Thoracic aorta (tissue), 2 donors: ENCODE data around the gene ZNF554. TPM values are rescaled to one million over a fixed set of nuclear protein-coding genes. Genes with fewer than 3 reads are reported as not detected.

ENCODE experiments used
- ATAC-seq: fragments of 150-250 bp; one replicate; pipeline ENCODE4 v1.8.0; 2017; ENCODE audit warnings: low read depth; ENCODE audit not compliant: insufficient number of reproducible peaks, low FRiP score
- DNase-seq: peaks from one replicate; pipeline ENCODE4 v3.0.0-alpha.2; 2020; ENCODE audit warnings: low spot score
- H3K27ac ChIP-seq, 2 donors: fragments of 200-600 bp; sonication (generic); 1 replicate in 1 of 2; 2 replicates in 1 of 2; pipeline ENCODE4 v1.5.1; 2016; ENCODE audit warnings: mild to moderate bottlenecking in 2 of 2, moderate library complexity in 2 of 2
- H3K27me3 ChIP-seq: fragments of 200-600 bp; sonication (generic); replicated peaks from 2 replicates; pipeline ENCODE4 v1.6.0; 2016; ENCODE audit warnings: mild to moderate bottlenecking; ENCODE audit not compliant: insufficient read depth
- H3K36me3 ChIP-seq: fragments of 200-600 bp; sonication (generic); one replicate; pipeline ENCODE4 v1.5.1; 2016
- H3K4me1 ChIP-seq, 2 donors: fragments of 200-600 bp; sonication (generic); 1 replicate in 1 of 2; 2 replicates in 1 of 2; pipeline versions ENCODE4 v1.5.1 to v1.6.0; 2016; ENCODE audit warnings: low read depth in 2 of 2, mild to moderate bottlenecking in 1 of 2; ENCODE audit not compliant: control insufficient read depth in 1 of 2
- H3K4me3 ChIP-seq: fragments of 200-600 bp; sonication (generic); 2 replicates; pipeline ENCODE4 v1.5.1; 2016; ENCODE audit warnings: mild to moderate bottlenecking
- H3K9me3 ChIP-seq: fragments of 200-600 bp; sonication (generic); 2 replicates; pipeline ENCODE4 v1.5.1; 2016
- CTCF ChIP-seq: fragments of 200-600 bp; sonication (generic); IDR thresholded peaks from one replicate; pipeline ENCODE4 v1.5.1; 2019; ENCODE audit warnings: antibody characterized with exemption
- total RNA-seq, 2 donors: library from RNA; depleted of rRNA; stranded (reverse); fragments of >200 nt; gene quantifications; one replicate each; pipeline versions ENCODE4 v1.1.0 to v1.2.3, GENCODE V29; 2016

ZNF554 gene
- total RNA-seq, 2 donors from 2014 or later: 2.8 to 4.4 TPM

GRCh38 chr19:2808129-2808941, 11.3 kb upstream of the ZNF554 start:
- DNase-seq (no peak), ATAC-seq (no peak)
- H3K36me3 ChIP-seq: peaks cover 20% of the 10 kb centered on the region
- no peak overlapping the region for H3K27ac ChIP-seq
- no peaks in the 10 kb centered on the region for H3K27me3 ChIP-seq
- H3K9me3 ChIP-seq: no peaks in the 10 kb centered on the region
- H3K4me1 ChIP-seq: no peaks in the 10 kb centered on the region
- no peak for TF ChIP-seq CTCF
- no peak overlapping the region for H3K4me3 ChIP-seq

- no peak overlapping the region for H3K27ac ChIP-seq
- DNase-seq: no peak
These were observed 10.1 kb upstream of the ZNF554 start for GRCh38 chr19:2809387-2810140.

GRCh38 chr19:2810141-2811091, 9.3 kb upstream of the ZNF554 start:
- no peaks in the 10 kb centered on the region for H3K9me3 ChIP-seq
- DNase-seq: no peak

More at GRCh38 chr19:2809387-2810140, 10.1 kb upstream of the ZNF554 start:
- H3K4me1 ChIP-seq: no peaks in the 10 kb centered on the region
- no peak for TF ChIP-seq CTCF
- no peak overlapping the region for H3K4me3 ChIP-seq
- peaks cover 20% of the 10 kb centered on the region for H3K36me3 ChIP-seq
- ATAC-seq: no peak
- no peaks in the 10 kb centered on the region for H3K9me3 ChIP-seq
- no peaks in the 10 kb centered on the region for H3K27me3 ChIP-seq

GRCh38 chr19:2811221-2811722, 8.4 kb upstream of the ZNF554 start:
- Histone ChIP-seq H3K9me3 (no peaks in the 10 kb centered on the region), H3K4me3 (no peak overlapping the region), H3K27me3 (no peaks in the 10 kb centered on the region), H3K36me3 (peaks cover 14% of the 10 kb centered on the region), H3K27ac (no peak overlapping the region), H3K4me1 (no peaks in the 10 kb centered on the region)
- ATAC-seq: no peak
- TF ChIP-seq CTCF: no peak
- DNase-seq: no peak

More at GRCh38 chr19:2810141-2811091, 9.3 kb upstream of the ZNF554 start:
- TF ChIP-seq CTCF: no peak
- H3K27ac ChIP-seq: no peak overlapping the region
- H3K4me3 ChIP-seq: no peak overlapping the region
- H3K4me1 ChIP-seq: no peaks in the 10 kb centered on the region
- ATAC-seq: no peak
- peaks cover 15% of the 10 kb centered on the region for H3K36me3 ChIP-seq
- H3K27me3 ChIP-seq: no peaks in the 10 kb centered on the region
